Measurements from ENCODE around the gene ANXA6. TPM values are rescaled to one million over a fixed set of nuclear protein-coding genes. Genes with fewer than 3 reads are reported as not detected.
A peak's percentile ranks its signal among the peaks of the same experiment; 100 is the strongest.

ANXA6 gene
- total and polyA plus RNA-seq, 2 experiments from 2014 or later: 122 to 152 TPM

DNA sequence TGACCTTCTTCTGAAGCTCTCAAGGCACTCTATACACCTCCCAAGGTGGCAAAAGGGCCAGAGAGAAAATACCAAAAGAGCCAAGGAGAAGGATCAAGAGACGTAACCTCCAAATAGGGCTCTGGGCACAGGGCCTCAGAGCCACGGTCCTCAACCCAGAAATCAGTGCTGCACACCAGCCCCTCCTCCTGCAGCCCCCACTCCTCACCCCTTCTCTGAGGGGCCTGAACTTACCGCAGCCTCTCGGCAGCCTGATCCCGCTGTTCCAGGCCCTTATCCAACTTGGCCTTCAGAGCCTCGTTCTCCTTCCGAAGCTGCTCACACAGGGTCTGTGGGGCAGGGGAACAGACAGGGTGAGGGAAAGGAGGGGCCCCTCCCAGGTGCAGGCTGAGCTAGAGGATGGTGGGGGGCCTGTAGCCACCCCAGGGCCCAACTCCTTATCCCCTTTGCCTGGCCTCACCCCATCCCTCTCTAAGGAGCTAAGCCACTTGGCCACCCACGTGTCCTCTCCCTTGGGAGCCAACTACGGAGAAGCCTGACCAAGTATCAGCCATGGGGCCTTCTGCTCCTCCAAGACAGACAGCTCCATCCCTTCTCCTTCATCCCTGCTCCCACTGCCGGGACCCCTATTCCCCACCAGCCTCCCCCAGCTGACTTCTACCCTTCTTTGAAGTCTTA, 105.5 kb downstream of the ANXA6 start:
- Histone ChIP-seq H3K4me2 (no peak overlapping the region), H4K20me1 (ENCODE audit: insufficient read depth, poor library complexity, severe bottlenecking) (no peaks in the 10 kb centered on the region), H3K79me2 (no peaks in the 10 kb centered on the region), H3K4me3 (no peak overlapping the region), H3K4me1 (ENCODE audit: insufficient read depth) (peaks cover 6% of the 10 kb centered on the region), H3K27me3 (no peaks in the 10 kb centered on the region), H3K9me2 (replicated peaks; ENCODE audit: insufficient read depth) (no peaks in the 10 kb centered on the region), H3K9me3 (ENCODE audit: low read depth) (no peaks in the 10 kb centered on the region), H3K36me3 (replicated peaks; ENCODE audit: insufficient read depth, low read depth) (no peaks in the 10 kb centered on the region), H3K27ac (no peak overlapping the region), H2AFZ (no peak overlapping the region)
- DNase-seq (ENCODE audit: low spot score): no peak
- TF ChIP-seq EZH2phosphoT487 (IDR thresholded peaks at IDR 0.05; ENCODE audit: low read depth, severe bottlenecking, unreplicated experiment) (no peak), EZH2 (IDR thresholded peaks at IDR 0.05; ENCODE audit: borderline replicate concordance) (no peak)
- TF ChIP-seq, protein P1, sequence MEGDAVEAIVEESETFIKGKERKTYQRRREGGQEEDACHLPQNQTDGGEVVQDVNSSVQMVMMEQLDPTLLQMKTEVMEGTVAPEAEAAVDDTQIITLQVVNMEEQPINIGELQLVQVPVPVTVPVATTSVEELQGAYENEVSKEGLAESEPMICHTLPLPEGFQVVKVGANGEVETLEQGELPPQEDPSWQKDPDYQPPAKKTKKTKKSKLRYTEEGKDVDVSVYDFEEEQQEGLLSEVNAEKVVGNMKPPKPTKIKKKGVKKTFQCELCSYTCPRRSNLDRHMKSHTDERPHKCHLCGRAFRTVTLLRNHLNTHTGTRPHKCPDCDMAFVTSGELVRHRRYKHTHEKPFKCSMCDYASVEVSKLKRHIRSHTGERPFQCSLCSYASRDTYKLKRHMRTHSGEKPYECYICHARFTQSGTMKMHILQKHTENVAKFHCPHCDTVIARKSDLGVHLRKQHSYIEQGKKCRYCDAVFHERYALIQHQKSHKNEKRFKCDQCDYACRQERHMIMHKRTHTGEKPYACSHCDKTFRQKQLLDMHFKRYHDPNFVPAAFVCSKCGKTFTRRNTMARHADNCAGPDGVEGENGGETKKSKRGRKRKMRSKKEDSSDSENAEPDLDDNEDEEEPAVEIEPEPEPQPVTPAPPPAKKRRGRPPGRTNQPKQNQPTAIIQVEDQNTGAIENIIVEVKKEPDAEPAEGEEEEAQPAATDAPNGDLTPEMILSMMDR (IDR thresholded peaks at IDR 0.05; ENCODE audit: poor library complexity): no peak
- WGBS (ENCODE audit: low lambda C conversion rate, missing lambda C conversion rate): 94% methylated on average over 10 of the region's 10 CpGs

DNA sequence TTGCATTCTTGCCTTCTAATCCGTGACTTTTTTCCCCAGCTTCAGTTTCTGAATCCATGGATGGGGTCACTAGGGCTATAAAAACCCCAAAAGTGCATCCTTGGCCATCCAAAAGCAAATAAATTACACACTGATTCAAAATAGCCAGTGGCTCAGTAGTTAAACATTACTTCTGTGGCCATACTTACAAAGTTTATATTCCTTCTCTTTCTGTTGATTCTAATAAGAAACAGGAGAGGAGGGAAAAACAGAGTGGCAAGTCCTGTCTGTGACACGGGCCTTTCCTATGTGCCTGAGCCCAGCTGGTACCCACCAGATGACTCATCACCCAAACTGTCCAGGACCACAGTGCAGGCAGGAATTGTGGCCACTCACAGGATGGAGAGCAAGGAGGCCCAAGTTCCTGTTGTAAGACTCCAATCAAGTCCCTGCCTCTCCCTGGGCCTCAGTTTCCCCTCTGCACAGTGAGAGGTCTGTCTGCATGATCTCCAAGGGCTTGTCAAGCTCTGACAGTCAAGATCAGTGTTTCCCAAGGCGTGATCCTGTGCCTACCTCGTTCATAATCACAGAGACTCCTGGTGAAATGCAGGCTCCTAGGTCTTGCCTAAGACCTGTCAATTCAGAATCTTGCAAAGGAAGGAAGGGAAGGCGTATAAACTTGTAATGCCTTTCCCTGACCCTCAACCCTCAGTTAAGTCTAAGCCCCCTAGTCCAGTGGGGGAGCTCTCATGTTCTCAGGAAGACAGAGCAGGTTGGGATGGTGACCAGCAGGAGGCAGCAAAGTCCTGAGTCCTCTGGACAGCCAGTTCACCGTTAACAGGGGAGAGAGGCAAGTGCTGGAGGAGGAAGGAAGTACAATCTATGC, 106.3 kb downstream of the ANXA6 start:
- H3K27me3 ChIP-seq: no peaks in the 10 kb centered on the region
- no peaks in the 10 kb centered on the region for H3K79me2 ChIP-seq
- H3K9me2 ChIP-seq (replicated peaks; ENCODE audit: insufficient read depth): no peaks in the 10 kb centered on the region
- TF ChIP-seq EZH2phosphoT487 (IDR thresholded peaks at IDR 0.05; ENCODE audit: low read depth, severe bottlenecking, unreplicated experiment): no peak
- TF ChIP-seq, protein P1 (IDR thresholded peaks at IDR 0.05; ENCODE audit: poor library complexity): peak; percentile 79
- TF ChIP-seq EZH2 (IDR thresholded peaks at IDR 0.05; ENCODE audit: borderline replicate concordance): no peak
- H3K36me3 ChIP-seq (replicated peaks; ENCODE audit: insufficient read depth, low read depth): no peaks in the 10 kb centered on the region
- 62% methylated on average over 6 of the region's 6 CpGs for WGBS (ENCODE audit: low lambda C conversion rate, missing lambda C conversion rate)
- no peak overlapping the region for H3K4me3 ChIP-seq
- peak; percentile 88 for DNase-seq (ENCODE audit: low spot score)
- H3K4me2 ChIP-seq: no peak overlapping the region
- H4K20me1 ChIP-seq (ENCODE audit: insufficient read depth, poor library complexity, severe bottlenecking): no peaks in the 10 kb centered on the region
- no peaks in the 10 kb centered on the region for H3K9me3 ChIP-seq (ENCODE audit: low read depth)
- H3K4me1 ChIP-seq (ENCODE audit: insufficient read depth): peaks cover 6% of the 10 kb centered on the region
- H2AFZ ChIP-seq: no peak overlapping the region
- H3K27ac ChIP-seq: no peak overlapping the region

Other genes starting within 250 kb of the ANXA6 start
- 40.9 and 58.6 TPM in 2 replicates for gene GPX3, start 137.2 kb downstream of the ANXA6 start, total RNA-seq
- 66.2 and 69.9 TPM in 2 replicates for gene GPX3, start 137.2 kb downstream of the ANXA6 start, polyA plus RNA-seq
- gene TNIP1, start 76.7 kb downstream of the ANXA6 start, total RNA-seq: 54.3 and 64.6 TPM in 2 replicates
- 48.0 and 57.0 TPM in 2 replicates for gene TNIP1, start 76.7 kb downstream of the ANXA6 start, polyA plus RNA-seq
- 22.4 and 28.7 TPM in 2 replicates for gene CCDC69, start 66.3 kb upstream of the ANXA6 start, total RNA-seq
- 23.6 and 27.3 TPM in 2 replicates for gene CCDC69, start 66.3 kb upstream of the ANXA6 start, polyA plus RNA-seq
- gene GM2A, start 95.4 kb upstream of the ANXA6 start, total RNA-seq: 27.6 and 28.3 TPM in 2 replicates
- gene GM2A, start 95.4 kb upstream of the ANXA6 start, polyA plus RNA-seq: 11.4 and 14.9 TPM in 2 replicates
- not detected in 2 replicates for gene SLC36A3, start 146.0 kb upstream of the ANXA6 start, total RNA-seq
- not detected in 2 replicates for gene SLC36A3, start 146.0 kb upstream of the ANXA6 start, polyA plus RNA-seq
- gene SLC36A2, start 189.8 kb upstream of the ANXA6 start, total RNA-seq: 0.30 TPM in 1 of 2 replicates, not detected in the other
- gene SLC36A2, start 189.8 kb upstream of the ANXA6 start, polyA plus RNA-seq: not detected in 2 replicates